SK-N-SH treated with all-trans-retinoic acid at 6 μM for 48 hours (cell line): Measurements from ENCODE around the gene ARMCX1.
"Not testable (repeated sequence)": the region's sequence is repeated elsewhere in the genome, so short reads cannot be mapped to it uniquely, and the experiment has no call there.

ENCODE experiments used
- ATAC-seq: fragments of 200-7000 bp; cut with Tn5 transposase; 3 replicates; pipeline ENCODE4 v1.9.1; 2020; ENCODE audit warnings: mild to moderate bottlenecking, moderate library complexity
- ARNTL ChIP-seq: fragments of 450-650 bp; formaldehyde crosslinking; IDR thresholded peaks from 2 replicates; pipeline ENCODE4 v1.5.0; 2020; ENCODE audit warnings: low read depth, mild to moderate bottlenecking, moderate library complexity, borderline replicate concordance
- BACH2 ChIP-seq: fragments of 250-450 bp; sonication (Bioruptor Pico); IDR thresholded peaks from 2 replicates; pipeline ENCODE4 v1.9.0; 2021; ENCODE audit warnings: mild to moderate bottlenecking, borderline replicate concordance
- CREB5 ChIP-seq: fragments of 250-450 bp; sonication (Bioruptor Pico); IDR thresholded peaks from 2 replicates; pipeline ENCODE4 v1.5.1; 2020; ENCODE audit warnings: low read depth, mild to moderate bottlenecking, moderate library complexity
- CSRNP3 ChIP-seq: fragments of 250-450 bp; sonication (Bioruptor Pico); IDR thresholded peaks from 2 replicates; pipeline ENCODE4 v1.5.1; 2021; ENCODE audit warnings: mild to moderate bottlenecking, moderate library complexity
- ESRRG ChIP-seq: fragments of 250-450 bp; sonication (Bioruptor Pico); IDR thresholded peaks from 2 replicates; pipeline ENCODE4 v1.6.1; 2021; ENCODE audit warnings: mild to moderate bottlenecking
- ISL1 ChIP-seq: fragments of 250-450 bp; sonication (Bioruptor Pico); IDR thresholded peaks from 2 replicates; pipeline ENCODE4 v2.1.2; 2022; ENCODE audit warnings: mild to moderate bottlenecking, moderate library complexity
- OSR1 ChIP-seq: fragments of 250-450 bp; sonication (Bioruptor Pico); IDR thresholded peaks from 2 replicates; pipeline ENCODE4 v1.8.0; 2022; ENCODE audit warnings: moderate library complexity, mild to moderate bottlenecking, inconsistent platforms
- POU6F1 ChIP-seq: fragments of 250-450 bp; sonication (Bioruptor Pico); IDR thresholded peaks from 2 replicates; pipeline ENCODE4 v1.8.0; 2021; ENCODE audit warnings: low read depth, mild to moderate bottlenecking, moderate library complexity, borderline replicate concordance
- PPARA ChIP-seq: fragments of 250-450 bp; sonication (Bioruptor Pico); IDR thresholded peaks from 2 replicates; pipeline ENCODE4 v1.5.0; 2020; ENCODE audit warnings: mild to moderate bottlenecking, borderline replicate concordance
- RARB ChIP-seq: fragments of 250-450 bp; sonication (Bioruptor Pico); IDR thresholded peaks from 2 replicates; pipeline ENCODE4 v1.8.0; 2021; ENCODE audit warnings: mild to moderate bottlenecking, moderate library complexity
- TCF4 ChIP-seq: fragments of 250-450 bp; sonication (Bioruptor Pico); IDR thresholded peaks from 2 replicates; pipeline ENCODE4 v1.8.0; 2021; ENCODE audit warnings: mild to moderate bottlenecking, moderate library complexity, borderline replicate concordance
- TOX ChIP-seq: fragments of 250-450 bp; sonication (Bioruptor Pico); IDR thresholded peaks from 2 replicates; pipeline ENCODE4 v1.8.0; 2021; ENCODE audit warnings: mild to moderate bottlenecking, moderate library complexity, borderline replicate concordance
- ZC3H10 ChIP-seq: fragments of 250-450 bp; sonication (Bioruptor Pico); IDR thresholded peaks from 2 replicates; pipeline ENCODE4 v1.5.1; 2021; ENCODE audit warnings: mild to moderate bottlenecking, moderate library complexity
- ZFP3 ChIP-seq: fragments of 250-450 bp; sonication (Bioruptor Pico); IDR thresholded peaks from 2 replicates; pipeline ENCODE4 v1.5.0; 2020; ENCODE audit warnings: mild to moderate bottlenecking, moderate library complexity
- ZFP30 ChIP-seq: fragments of 450-650 bp; formaldehyde crosslinking; IDR thresholded peaks from 2 replicates; pipeline ENCODE4 v1.5.0; 2022; ENCODE audit warnings: mild to moderate bottlenecking, moderate library complexity
- ZNF8 ChIP-seq: fragments of 450-650 bp; formaldehyde crosslinking; IDR thresholded peaks from 2 replicates; pipeline ENCODE4 v1.5.0; 2020; ENCODE audit warnings: mild to moderate bottlenecking, moderate library complexity

Gene ARMCX1

GRCh38 chrX:101595739-101596419, 45.5 kb downstream of the ARMCX1 start (continued):
- no peak for TF ChIP-seq CSRNP3 (CRISPR knock-in tag)
- TF ChIP-seq TOX: no peak
- no peak for TF ChIP-seq ZC3H10

- not testable (repeated sequence) for ATAC-seq
Observed at GRCh38 chrX:101599592-101599991, 49.2 kb downstream of the ARMCX1 start.

- TF ChIP-seq ARNTL: no peak
- no peak for TF ChIP-seq BACH2 (CRISPR knock-in tag)
- no peak for TF ChIP-seq ESRRG (CRISPR knock-in tag)
- no peak for TF ChIP-seq PPARA (CRISPR knock-in tag)
- no peak for TF ChIP-seq ZFP30 (CRISPR knock-in tag)
- TF ChIP-seq ZNF8 (CRISPR knock-in tag): no peak
- no peak for TF ChIP-seq TCF4
- TF ChIP-seq CSRNP3 (CRISPR knock-in tag): no peak
- TF ChIP-seq ZC3H10: no peak
- TF ChIP-seq ZFP3: no peak
- TF ChIP-seq ISL1 (CRISPR knock-in tag): no peak
- TF ChIP-seq RARB (CRISPR knock-in tag): no peak
- TF ChIP-seq TOX: no peak
- TF ChIP-seq POU6F1: no peak
- TF ChIP-seq CREB5 (CRISPR knock-in tag): no peak
- TF ChIP-seq OSR1 (CRISPR knock-in tag): no peak
- ATAC-seq: peak; percentile 66
Observed at GRCh38 chrX:101602077-101602476, 51.7 kb downstream of the ARMCX1 start.
